DND-41 (cell line): ENCODE measurements around the gene NPM1.
A peak's percentile ranks its signal among the peaks of the same experiment; 100 is the strongest.

Source experiments
- ATAC-seq: fragments of 200-7000 bp; cut with Tn5 transposase; 3 replicates; pipeline ENCODE4 v1.9.1; 2021; ENCODE audit warnings: low read depth; ENCODE audit not compliant: insufficient read depth
- DNase-seq: peaks from one replicate; pipeline ENCODE4 v3.0.0-alpha.2; 2020
- H2AFZ ChIP-seq: 2 replicates; pipeline ENCODE4 v1.6.0; 2012; ENCODE audit warnings: low read depth, low read length
- H3K27ac ChIP-seq: 2 replicates; pipeline ENCODE4 v1.5.1; 2012; ENCODE audit warnings: low read length, inconsistent platforms
- H3K27me3 ChIP-seq: fragments of 200-600 bp; sonication (generic); 2 replicates; pipeline ENCODE4 v1.6.0; 2012; ENCODE audit warnings: low read length, mild to moderate bottlenecking, inconsistent platforms; ENCODE audit not compliant: insufficient read depth, poor library complexity
- H3K36me3 ChIP-seq: 2 replicates; pipeline ENCODE4 v1.5.1; 2012; ENCODE audit warnings: low read length, inconsistent platforms; ENCODE audit not compliant: insufficient read depth
- H3K4me1 ChIP-seq: 2 replicates; pipeline ENCODE4 v1.5.1; 2012; ENCODE audit warnings: mild to moderate bottlenecking, low read length; ENCODE audit not compliant: insufficient read depth
- H3K4me2 ChIP-seq: 2 replicates; pipeline ENCODE4 v1.6.0; 2012; ENCODE audit warnings: mild to moderate bottlenecking, moderate library complexity, low read length, inconsistent platforms; ENCODE audit not compliant: insufficient read depth
- H3K4me3 ChIP-seq, 2 experiments: fragments of 200-600 bp in 1 of 2; shearing (Covaris generic) in 1 of 2; 2 replicates each; pipeline ENCODE4 v1.5.1; 2012 to 2016; ENCODE audit warnings: inconsistent platforms in 2 of 2, low read length in 2 of 2, mild to moderate bottlenecking in 2 of 2, low read depth in 1 of 2, moderate library complexity in 1 of 2
- H3K79me2 ChIP-seq: 2 replicates; pipeline ENCODE4 v1.6.0; 2012; ENCODE audit warnings: low read length, inconsistent platforms; ENCODE audit not compliant: insufficient read depth
- H3K9ac ChIP-seq: 2 replicates; pipeline ENCODE4 v1.6.0; 2012; ENCODE audit warnings: low read depth, mild to moderate bottlenecking, inconsistent platforms, low read length, moderate library complexity
- H3K9me3 ChIP-seq: 2 replicates; pipeline ENCODE4 v1.5.1; 2012; ENCODE audit warnings: low read length, moderate library complexity, mild to moderate bottlenecking, inconsistent platforms; ENCODE audit not compliant: insufficient read depth, severe bottlenecking
- H4K20me1 ChIP-seq: 2 replicates; pipeline ENCODE4 v1.6.0; 2012; ENCODE audit warnings: low read length; ENCODE audit not compliant: insufficient read depth
- CTCF ChIP-seq: IDR thresholded peaks from 2 replicates; pipeline ENCODE4 v1.5.1; 2012; ENCODE audit warnings: borderline replicate concordance, low read length, moderate library complexity, mild to moderate bottlenecking; ENCODE audit not compliant: poor library complexity, severe bottlenecking; ENCODE audit errors: extremely low read depth
- EZH2 ChIP-seq: IDR thresholded peaks from 3 replicates; pipeline ENCODE4 v1.6.1; 2012; ENCODE audit warnings: borderline replicate concordance, low read depth, mild to moderate bottlenecking, moderate library complexity, low read length, inconsistent platforms; ENCODE audit not compliant: severe bottlenecking

The NPM1 gene

DNA sequence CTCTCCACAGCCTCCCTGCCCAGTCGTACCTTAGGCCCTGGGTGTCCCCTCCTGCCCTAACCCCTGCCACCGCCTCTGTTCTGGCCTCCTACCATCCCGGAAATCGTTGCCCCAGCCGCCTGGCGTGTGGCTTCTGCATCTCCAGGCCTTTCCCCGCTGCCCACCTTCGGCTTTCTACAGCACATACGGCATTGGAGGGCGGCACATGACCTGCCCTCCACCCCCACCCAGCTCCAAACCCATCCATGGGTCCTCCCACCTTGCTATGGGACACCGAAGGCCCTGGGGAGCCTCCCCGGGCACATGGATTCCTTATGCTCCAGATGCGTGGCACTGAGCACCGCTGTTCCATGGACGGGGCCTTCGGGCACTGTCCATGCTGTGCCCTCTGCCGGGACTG lies 63.8 kb downstream of the NPM1 start:
- TF ChIP-seq CTCF: no peak
- no peak for TF ChIP-seq EZH2
- H3K9ac ChIP-seq: no peak overlapping the region
- DNase-seq (no peak), ATAC-seq (no peak)
- H3K4me1 ChIP-seq: no peaks in the 10 kb centered on the region
- no peak overlapping the region for H2AFZ ChIP-seq
- no peaks in the 10 kb centered on the region for H3K36me3 ChIP-seq
- no peaks in the 10 kb centered on the region for H3K79me2 ChIP-seq
- no peaks in the 10 kb centered on the region; the same call in 1 of the 2 replicates for H4K20me1 ChIP-seq
- H3K9me3 ChIP-seq: no peaks in the 10 kb centered on the region
- no peak overlapping the region for H3K27ac ChIP-seq
- no peak overlapping the region for H3K4me3 ChIP-seq
- no peak overlapping the region for H3K4me2 ChIP-seq
- H3K27me3 ChIP-seq: no peaks in the 10 kb centered on the region

GRCh38 chr5:171453056-171453725 lies 65.5 kb downstream of the NPM1 start:
- no peak for TF ChIP-seq EZH2
- TF ChIP-seq CTCF: peak; percentile 13
- DNase-seq: no peak
- H3K79me2 ChIP-seq: no peaks in the 10 kb centered on the region
- no peak overlapping the region for H3K4me3 ChIP-seq
- H3K9ac ChIP-seq: no peak overlapping the region
- H3K4me1 ChIP-seq: no peaks in the 10 kb centered on the region
- no peaks in the 10 kb centered on the region for H3K36me3 ChIP-seq
- H2AFZ ChIP-seq: no peak overlapping the region
- H3K27me3 ChIP-seq: no peaks in the 10 kb centered on the region
- no peaks in the 10 kb centered on the region for H3K9me3 ChIP-seq
- ATAC-seq: no peak
- H4K20me1 ChIP-seq: no peaks in the 10 kb centered on the region; the same call in 1 of the 2 replicates
- H3K27ac ChIP-seq: no peak overlapping the region
- H3K4me2 ChIP-seq: no peak overlapping the region

GRCh38 chr5:171453988-171454387 lies 66.3 kb downstream of the NPM1 start:
- H3K4me2 ChIP-seq: no peak overlapping the region
- no peak overlapping the region for H3K9ac ChIP-seq
- H3K36me3 ChIP-seq: no peaks in the 10 kb centered on the region
- no peaks in the 10 kb centered on the region for H3K79me2 ChIP-seq
- H2AFZ ChIP-seq: no peak overlapping the region
- H3K27me3 ChIP-seq: no peaks in the 10 kb centered on the region
- DNase-seq (no peak), ATAC-seq (no peak)
- H3K4me1 ChIP-seq: no peaks in the 10 kb centered on the region
- no peak overlapping the region for H3K27ac ChIP-seq
- no peaks in the 10 kb centered on the region for H3K9me3 ChIP-seq
- no peaks in the 10 kb centered on the region; the same call in 1 of the 2 replicates for H4K20me1 ChIP-seq
- TF ChIP-seq CTCF (no peak), EZH2 (no peak)
- no peak overlapping the region for H3K4me3 ChIP-seq

DNA sequence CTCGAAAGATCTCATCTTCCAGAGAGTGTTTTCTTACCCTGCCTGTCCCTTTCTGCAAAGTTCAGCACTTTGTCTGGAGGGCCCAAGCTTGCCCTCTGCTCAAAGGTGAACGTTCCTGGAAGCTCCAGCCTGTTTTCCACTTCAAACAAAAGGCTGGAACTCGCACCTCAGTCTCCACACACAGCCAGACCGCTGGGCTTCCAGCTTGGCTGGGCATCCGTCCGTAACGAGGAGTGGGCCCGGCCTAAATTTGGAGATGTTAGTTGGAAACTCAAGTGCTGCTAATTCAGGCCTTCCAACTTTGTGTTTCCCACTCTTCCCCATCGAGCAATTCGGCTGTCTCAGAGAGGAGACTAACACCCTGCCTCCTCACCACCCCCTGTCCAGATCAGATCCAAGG lies 66.9 kb downstream of the NPM1 start:
- TF ChIP-seq CTCF: no peak
- TF ChIP-seq EZH2: no peak
- Histone ChIP-seq H2AFZ (no peak overlapping the region), H3K36me3 (no peaks in the 10 kb centered on the region), H3K27me3 (no peaks in the 10 kb centered on the region), H4K20me1 (no peaks in the 10 kb centered on the region; the same call in 1 of the 2 replicates), H3K4me3 (no peak overlapping the region), H3K9me3 (no peaks in the 10 kb centered on the region), H3K9ac (no peak overlapping the region), H3K4me1 (no peaks in the 10 kb centered on the region), H3K27ac (no peak overlapping the region), H3K4me2 (no peak overlapping the region), H3K79me2 (no peaks in the 10 kb centered on the region)
- DNase-seq (no peak), ATAC-seq (no peak)
